GM12892 (cell line): ENCODE results near the gene KIAA0586.

Experiments
- POLR2A ChIP-seq: IDR thresholded peaks from 2 replicates; pipeline ENCODE4 v1.6.1; 2011; ENCODE audit warnings: low read depth, low read length, control low read depth
- POLR2AphosphoS5 ChIP-seq: IDR thresholded peaks from 2 replicates; pipeline ENCODE4 v1.6.1; 2011; ENCODE audit warnings: low read depth, low read length, control low read depth
- TAF1 ChIP-seq: IDR thresholded peaks from 2 replicates; pipeline ENCODE4 v1.6.1; 2011; ENCODE audit warnings: low read depth, mild to moderate bottlenecking, control low read depth, low read length, borderline replicate concordance

GRCh38 chr14:58543253-58543652 lies 115.7 kb downstream of the KIAA0586 start:
- TF ChIP-seq POLR2AphosphoS5 (no peak), POLR2A (no peak), TAF1 (no peak)
